OCI-LY1 (cell line): ENCODE measurements around the gene PRDM1.
A peak's percentile ranks its signal among the peaks of the same experiment; 100 is the strongest.

Source experiments
- EZH2 ChIP-seq: fragments of 200-600 bp; sonication (generic), shearing (Covaris generic); IDR thresholded peaks from 2 replicates; pipeline ENCODE4 v1.8.0; 2017; ENCODE audit warnings: borderline replicate concordance, mixed run types, mild to moderate bottlenecking, antibody characterized with exemption, low read length, moderate library complexity, mixed read lengths
- TF ChIP-seq, protein P1 (sequence below): fragments of 200-600 bp; sonication (generic), shearing (Covaris generic); IDR thresholded peaks from 2 replicates; pipeline ENCODE4 v1.5.1; 2017; ENCODE audit warnings: mild to moderate bottlenecking, antibody characterized with exemption, low read length, moderate library complexity, mixed read lengths

DNA sequence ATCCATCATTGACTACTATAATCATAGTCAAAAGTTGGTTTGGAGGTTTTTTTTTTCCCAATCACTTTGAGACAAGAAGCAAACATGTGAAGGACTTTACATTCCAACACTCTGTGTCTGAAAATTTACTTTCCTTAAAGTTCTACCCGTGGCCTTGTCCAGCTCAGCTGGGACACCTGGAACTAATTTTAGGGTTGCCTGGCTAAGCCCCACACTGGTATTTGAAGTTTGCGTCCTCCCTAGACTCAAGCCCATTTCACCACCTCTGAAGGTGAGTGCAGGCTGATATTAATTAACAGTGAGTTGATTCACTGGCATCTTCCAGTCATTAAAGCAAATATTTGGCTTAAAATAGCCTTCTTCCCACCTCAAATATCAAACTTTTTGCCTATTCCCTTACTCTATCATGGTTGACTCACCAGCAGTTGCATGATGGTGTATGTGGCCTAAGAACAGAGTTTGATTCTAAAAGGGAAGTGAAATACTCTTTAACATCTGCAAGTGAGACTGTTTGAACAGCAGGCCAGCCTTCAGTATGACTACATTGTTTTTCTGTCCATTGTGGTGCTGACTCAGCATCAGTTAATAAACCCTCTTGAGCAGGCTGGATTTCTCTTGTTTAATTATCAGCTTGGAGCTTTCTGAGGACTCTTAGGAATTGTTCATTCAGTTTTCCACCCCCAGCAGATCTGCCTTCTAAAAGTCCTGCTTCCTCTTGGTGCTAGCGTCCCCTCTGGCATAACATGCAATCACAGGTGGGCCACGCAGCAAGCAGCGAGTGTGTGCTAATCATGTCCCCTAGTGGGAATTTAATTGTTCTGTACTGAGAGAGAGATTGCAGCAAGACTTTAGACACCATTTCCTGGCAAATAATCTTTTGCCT is 1.8 kb upstream of the PRDM1 start:
- TF ChIP-seq EZH2 = no peak
- TF ChIP-seq, protein P1, sequence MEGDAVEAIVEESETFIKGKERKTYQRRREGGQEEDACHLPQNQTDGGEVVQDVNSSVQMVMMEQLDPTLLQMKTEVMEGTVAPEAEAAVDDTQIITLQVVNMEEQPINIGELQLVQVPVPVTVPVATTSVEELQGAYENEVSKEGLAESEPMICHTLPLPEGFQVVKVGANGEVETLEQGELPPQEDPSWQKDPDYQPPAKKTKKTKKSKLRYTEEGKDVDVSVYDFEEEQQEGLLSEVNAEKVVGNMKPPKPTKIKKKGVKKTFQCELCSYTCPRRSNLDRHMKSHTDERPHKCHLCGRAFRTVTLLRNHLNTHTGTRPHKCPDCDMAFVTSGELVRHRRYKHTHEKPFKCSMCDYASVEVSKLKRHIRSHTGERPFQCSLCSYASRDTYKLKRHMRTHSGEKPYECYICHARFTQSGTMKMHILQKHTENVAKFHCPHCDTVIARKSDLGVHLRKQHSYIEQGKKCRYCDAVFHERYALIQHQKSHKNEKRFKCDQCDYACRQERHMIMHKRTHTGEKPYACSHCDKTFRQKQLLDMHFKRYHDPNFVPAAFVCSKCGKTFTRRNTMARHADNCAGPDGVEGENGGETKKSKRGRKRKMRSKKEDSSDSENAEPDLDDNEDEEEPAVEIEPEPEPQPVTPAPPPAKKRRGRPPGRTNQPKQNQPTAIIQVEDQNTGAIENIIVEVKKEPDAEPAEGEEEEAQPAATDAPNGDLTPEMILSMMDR = peak; percentile 89
